ENCODE data around the gene TCEA2.

TCEA2 gene

GRCh38 chr20:64056639-64056888 lies 6.4 kb upstream of the TCEA2 start:
- Histone ChIP-seq H3K4me3 (ENCODE audit: insufficient read depth, low read length, poor library complexity, severe bottlenecking) (no peak overlapping the region), H3K27ac (ENCODE audit: low read depth, low read length) (no peak overlapping the region), H3K79me2 (ENCODE audit: insufficient read depth, low read length) (no peaks in the 10 kb centered on the region), H3K9ac (ENCODE audit: low read length) (no peak overlapping the region), H3K27me3 (ENCODE audit: low read length) (no peaks in the 10 kb centered on the region), H3K9me3 (ENCODE audit: insufficient read depth, low read length) (no peaks in the 10 kb centered on the region), H3K4me2 (ENCODE audit: low read depth, low read length, poor library complexity, severe bottlenecking) (no peak overlapping the region), H3K9me2 (replicated peaks; ENCODE audit: insufficient read depth, low read length) (no peaks in the 10 kb centered on the region), H4K20me1 (ENCODE audit: low read depth, low read length) (no peaks in the 10 kb centered on the region), H2AFZ (ENCODE audit: low read depth, low read length, severe bottlenecking) (no peak overlapping the region), H3K36me3 (ENCODE audit: low read length) (no peaks in the 10 kb centered on the region), H3F3A (ENCODE audit: insufficient read depth) (no peaks in the 10 kb centered on the region)
- no peak for TF ChIP-seq CTCF (IDR thresholded peaks at IDR 0.05; ENCODE audit: insufficient read depth, low read length, poor library complexity, severe bottlenecking)
- TF ChIP-seq EZH2phosphoT487 (conservative IDR thresholded peaks at IDR 0.05; ENCODE audit: low read length): no peak

- TF ChIP-seq CTCF (IDR thresholded peaks at IDR 0.05; ENCODE audit: insufficient read depth, low read length, poor library complexity, severe bottlenecking) (no peak), EZH2phosphoT487 (conservative IDR thresholded peaks at IDR 0.05; ENCODE audit: low read length) (no peak)
- H3K9me3 ChIP-seq (ENCODE audit: insufficient read depth, low read length): no peaks in the 10 kb centered on the region
- H3K4me3 ChIP-seq (ENCODE audit: insufficient read depth, low read length, poor library complexity, severe bottlenecking): no peak overlapping the region
- H3K9me2 ChIP-seq (replicated peaks; ENCODE audit: insufficient read depth, low read length): no peaks in the 10 kb centered on the region
- H2AFZ ChIP-seq (ENCODE audit: low read depth, low read length, severe bottlenecking): no peak overlapping the region
- no peaks in the 10 kb centered on the region for H3K36me3 ChIP-seq (ENCODE audit: low read length)
- H3F3A ChIP-seq (ENCODE audit: insufficient read depth): no peaks in the 10 kb centered on the region
- H3K4me2 ChIP-seq (ENCODE audit: low read depth, low read length, poor library complexity, severe bottlenecking): no peak overlapping the region
- H3K9ac ChIP-seq (ENCODE audit: low read length): no peak overlapping the region
- H3K27ac ChIP-seq (ENCODE audit: low read depth, low read length): no peak overlapping the region
- no peaks in the 10 kb centered on the region for H4K20me1 ChIP-seq (ENCODE audit: low read depth, low read length)
- no peaks in the 10 kb centered on the region for H3K79me2 ChIP-seq (ENCODE audit: insufficient read depth, low read length)
- no peaks in the 10 kb centered on the region for H3K27me3 ChIP-seq (ENCODE audit: low read length)
Observed at GRCh38 chr20:64056889-64057627, 5.9 kb upstream of the TCEA2 start.

GRCh38 chr20:64057628-64058498 lies 5.1 kb upstream of the TCEA2 start:
- Histone ChIP-seq H3F3A (ENCODE audit: insufficient read depth) (no peaks in the 10 kb centered on the region), H3K27ac (ENCODE audit: low read depth, low read length) (no peak overlapping the region), H3K9me2 (replicated peaks; ENCODE audit: insufficient read depth, low read length) (no peaks in the 10 kb centered on the region), H3K27me3 (ENCODE audit: low read length) (no peaks in the 10 kb centered on the region), H3K4me2 (ENCODE audit: low read depth, low read length, poor library complexity, severe bottlenecking) (no peak overlapping the region), H3K9me3 (ENCODE audit: insufficient read depth, low read length) (no peaks in the 10 kb centered on the region), H3K4me3 (ENCODE audit: insufficient read depth, low read length, poor library complexity, severe bottlenecking) (no peak overlapping the region), H4K20me1 (ENCODE audit: low read depth, low read length) (no peaks in the 10 kb centered on the region), H3K9ac (ENCODE audit: low read length) (no peak overlapping the region), H2AFZ (ENCODE audit: low read depth, low read length, severe bottlenecking) (no peak overlapping the region), H3K79me2 (ENCODE audit: insufficient read depth, low read length) (no peaks in the 10 kb centered on the region), H3K36me3 (ENCODE audit: low read length) (no peaks in the 10 kb centered on the region)
- peak; percentile 70 for TF ChIP-seq CTCF (IDR thresholded peaks at IDR 0.05; ENCODE audit: insufficient read depth, low read length, poor library complexity, severe bottlenecking)
- no peak for TF ChIP-seq EZH2phosphoT487 (conservative IDR thresholded peaks at IDR 0.05; ENCODE audit: low read length)
